ENCODE results near the gene SMIM38.

DNA sequence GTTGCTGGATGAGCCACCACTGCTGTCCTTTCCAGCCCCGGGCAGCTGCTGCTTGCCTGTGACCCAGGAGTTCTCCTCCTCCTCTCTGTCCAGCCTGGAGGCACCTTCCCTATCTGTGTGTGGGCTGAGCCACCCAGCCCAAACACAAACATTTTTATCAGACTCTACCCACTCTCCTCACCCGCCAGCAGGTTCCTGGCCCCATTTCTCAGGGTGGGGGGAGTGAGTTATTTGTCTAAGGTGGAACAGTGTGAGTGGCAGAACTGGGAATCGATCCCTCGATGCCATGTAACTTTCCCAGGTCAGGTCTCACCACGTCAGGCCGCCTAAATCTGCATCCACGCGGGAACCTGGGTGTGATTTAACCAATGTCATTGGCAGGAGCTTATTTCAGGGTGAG is 20.8 kb upstream of the SMIM38 start:
- TF ChIP-seq, protein P1, sequence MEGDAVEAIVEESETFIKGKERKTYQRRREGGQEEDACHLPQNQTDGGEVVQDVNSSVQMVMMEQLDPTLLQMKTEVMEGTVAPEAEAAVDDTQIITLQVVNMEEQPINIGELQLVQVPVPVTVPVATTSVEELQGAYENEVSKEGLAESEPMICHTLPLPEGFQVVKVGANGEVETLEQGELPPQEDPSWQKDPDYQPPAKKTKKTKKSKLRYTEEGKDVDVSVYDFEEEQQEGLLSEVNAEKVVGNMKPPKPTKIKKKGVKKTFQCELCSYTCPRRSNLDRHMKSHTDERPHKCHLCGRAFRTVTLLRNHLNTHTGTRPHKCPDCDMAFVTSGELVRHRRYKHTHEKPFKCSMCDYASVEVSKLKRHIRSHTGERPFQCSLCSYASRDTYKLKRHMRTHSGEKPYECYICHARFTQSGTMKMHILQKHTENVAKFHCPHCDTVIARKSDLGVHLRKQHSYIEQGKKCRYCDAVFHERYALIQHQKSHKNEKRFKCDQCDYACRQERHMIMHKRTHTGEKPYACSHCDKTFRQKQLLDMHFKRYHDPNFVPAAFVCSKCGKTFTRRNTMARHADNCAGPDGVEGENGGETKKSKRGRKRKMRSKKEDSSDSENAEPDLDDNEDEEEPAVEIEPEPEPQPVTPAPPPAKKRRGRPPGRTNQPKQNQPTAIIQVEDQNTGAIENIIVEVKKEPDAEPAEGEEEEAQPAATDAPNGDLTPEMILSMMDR (conservative IDR thresholded peaks at IDR 0.05; ENCODE audit: low read depth, low read length) = no peak
- no peak for TF ChIP-seq MAFK (IDR thresholded peaks at IDR 0.05; ENCODE audit: low read depth, low read length)
- TF ChIP-seq POLR2A (IDR thresholded peaks at IDR 0.05; ENCODE audit: low read depth, low read length) = no peak
- TF ChIP-seq, protein P2, sequence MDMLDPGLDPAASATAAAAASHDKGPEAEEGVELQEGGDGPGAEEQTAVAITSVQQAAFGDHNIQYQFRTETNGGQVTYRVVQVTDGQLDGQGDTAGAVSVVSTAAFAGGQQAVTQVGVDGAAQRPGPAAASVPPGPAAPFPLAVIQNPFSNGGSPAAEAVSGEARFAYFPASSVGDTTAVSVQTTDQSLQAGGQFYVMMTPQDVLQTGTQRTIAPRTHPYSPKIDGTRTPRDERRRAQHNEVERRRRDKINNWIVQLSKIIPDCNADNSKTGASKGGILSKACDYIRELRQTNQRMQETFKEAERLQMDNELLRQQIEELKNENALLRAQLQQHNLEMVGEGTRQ (IDR thresholded peaks at IDR 0.05; ENCODE audit: low read depth, low read length) = no peak
- TF ChIP-seq CEBPB (IDR thresholded peaks at IDR 0.05; ENCODE audit: low read depth, low read length) = no peak
- no peak for TF ChIP-seq RCOR1 (IDR thresholded peaks at IDR 0.05; ENCODE audit: insufficient replicate concordance, low read length)
- no peak for TF ChIP-seq FOS (IDR thresholded peaks at IDR 0.05; ENCODE audit: low read depth, low read length)
- no peak for TF ChIP-seq RFX5 (IDR thresholded peaks at IDR 0.05; ENCODE audit: low read depth, low read length)
- no peak for TF ChIP-seq MXI1 (IDR thresholded peaks at IDR 0.05; ENCODE audit: borderline replicate concordance, low read depth, low read length)
- no peak for TF ChIP-seq RAD21 (IDR thresholded peaks at IDR 0.05; ENCODE audit: low read length)
- TF ChIP-seq SMC3 (IDR thresholded peaks at IDR 0.05; ENCODE audit: low read depth, low read length) = no peak
- TF ChIP-seq CHD1 (IDR thresholded peaks at IDR 0.05; ENCODE audit: low read depth, low read length) = no peak

Data from IMR-90 (cell line).